ENCODE data around the gene IER3IP1.

Gene IER3IP1

DNA sequence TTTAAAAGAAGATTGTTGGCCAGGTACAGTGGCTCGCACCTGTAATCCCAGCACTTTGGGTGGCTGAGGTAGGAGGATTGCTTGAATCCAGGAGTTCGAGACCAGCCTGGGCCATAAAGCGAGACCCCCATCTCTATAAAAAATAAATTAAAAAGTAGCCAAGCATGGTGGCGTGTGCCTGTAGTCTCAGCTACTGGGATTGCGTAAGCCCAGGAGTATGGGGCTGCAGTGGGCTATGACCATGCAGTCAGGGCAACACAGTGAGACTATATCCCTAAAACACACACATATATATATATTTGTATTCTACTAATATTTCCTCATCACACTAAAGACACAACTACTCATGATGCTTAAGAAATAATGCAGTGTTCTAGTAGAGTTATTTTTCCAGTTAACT is 33.0 kb downstream of the IER3IP1 start:
- no peaks in the 10 kb centered on the region for H3K27me3 ChIP-seq (ENCODE audit: insufficient read depth, low read length, poor library complexity)
- no peak overlapping the region for H2AFZ ChIP-seq (ENCODE audit: low read depth, low read length)
- H3K27ac ChIP-seq (ENCODE audit: low read length), result no peak overlapping the region
- no peak for TF ChIP-seq EZH2 (IDR thresholded peaks at IDR 0.05; ENCODE audit: borderline replicate concordance, low read depth, low read length, severe bottlenecking)
- TF ChIP-seq, protein P1, sequence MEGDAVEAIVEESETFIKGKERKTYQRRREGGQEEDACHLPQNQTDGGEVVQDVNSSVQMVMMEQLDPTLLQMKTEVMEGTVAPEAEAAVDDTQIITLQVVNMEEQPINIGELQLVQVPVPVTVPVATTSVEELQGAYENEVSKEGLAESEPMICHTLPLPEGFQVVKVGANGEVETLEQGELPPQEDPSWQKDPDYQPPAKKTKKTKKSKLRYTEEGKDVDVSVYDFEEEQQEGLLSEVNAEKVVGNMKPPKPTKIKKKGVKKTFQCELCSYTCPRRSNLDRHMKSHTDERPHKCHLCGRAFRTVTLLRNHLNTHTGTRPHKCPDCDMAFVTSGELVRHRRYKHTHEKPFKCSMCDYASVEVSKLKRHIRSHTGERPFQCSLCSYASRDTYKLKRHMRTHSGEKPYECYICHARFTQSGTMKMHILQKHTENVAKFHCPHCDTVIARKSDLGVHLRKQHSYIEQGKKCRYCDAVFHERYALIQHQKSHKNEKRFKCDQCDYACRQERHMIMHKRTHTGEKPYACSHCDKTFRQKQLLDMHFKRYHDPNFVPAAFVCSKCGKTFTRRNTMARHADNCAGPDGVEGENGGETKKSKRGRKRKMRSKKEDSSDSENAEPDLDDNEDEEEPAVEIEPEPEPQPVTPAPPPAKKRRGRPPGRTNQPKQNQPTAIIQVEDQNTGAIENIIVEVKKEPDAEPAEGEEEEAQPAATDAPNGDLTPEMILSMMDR (IDR thresholded peaks at IDR 0.05; ENCODE audit: borderline replicate concordance, extremely low read depth, low read length, poor library complexity, severe bottlenecking), result no peak
- no peaks in the 10 kb centered on the region for H3K4me1 ChIP-seq (ENCODE audit: insufficient read depth, low read length)
- H4K20me1 ChIP-seq (ENCODE audit: insufficient read depth, low read length), result peaks cover 9% of the 10 kb centered on the region; the same call in 1 of the 2 replicates
- H3K4me3 ChIP-seq (ENCODE audit: low read depth in 1 of 2, low read length in 2 of 2), result no peak overlapping the region
- H3K9me3 ChIP-seq (ENCODE audit: insufficient read depth, low read length, severe bottlenecking), result no peaks in the 10 kb centered on the region
- H3K79me2 ChIP-seq (ENCODE audit: insufficient read depth, low read length), result peaks cover 91% of the 10 kb centered on the region
- no peak overlapping the region for H3K9ac ChIP-seq (ENCODE audit: low read depth, low read length)
- ATAC-seq (ENCODE audit: insufficient read depth, low read depth) (no peak), DNase-seq (no peak)
- no peak overlapping the region for H3K4me2 ChIP-seq (ENCODE audit: insufficient read depth, low read length)
- H3K36me3 ChIP-seq (ENCODE audit: insufficient read depth, low read length), result 0 out of 2 replicates have a peak, but pooled peaks cover 2% of the 10 kb centered on the region

DNA sequence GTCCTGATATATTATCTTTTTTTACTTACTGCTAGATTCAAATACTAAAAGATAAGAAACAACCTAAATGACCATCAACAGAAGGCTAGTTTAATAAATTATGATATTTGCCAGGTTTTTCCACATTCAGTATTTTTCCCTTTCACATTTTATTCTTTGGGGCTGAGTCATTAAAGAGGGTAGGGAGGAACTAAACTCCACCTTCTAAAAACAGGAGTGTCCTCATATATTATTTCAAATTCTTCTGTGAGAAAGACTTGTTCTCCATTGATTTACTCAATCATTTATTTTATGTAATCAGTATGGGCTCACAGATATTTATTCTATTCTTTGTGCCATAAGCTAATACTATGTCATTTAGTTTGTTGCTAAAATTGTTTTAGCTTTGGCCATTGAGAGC is 34.9 kb downstream of the IER3IP1 start:
- DNase-seq (no peak), ATAC-seq (ENCODE audit: insufficient read depth, low read depth) (no peak)
- Histone ChIP-seq H3K27me3 (ENCODE audit: insufficient read depth, low read length, poor library complexity) (no peaks in the 10 kb centered on the region), H3K9me3 (ENCODE audit: insufficient read depth, low read length, severe bottlenecking) (no peaks in the 10 kb centered on the region), H3K4me2 (ENCODE audit: insufficient read depth, low read length) (no peak overlapping the region), H3K4me1 (ENCODE audit: insufficient read depth, low read length) (no peaks in the 10 kb centered on the region), H3K27ac (ENCODE audit: low read length) (no peak overlapping the region), H3K9ac (ENCODE audit: low read depth, low read length) (no peak overlapping the region), H3K36me3 (ENCODE audit: insufficient read depth, low read length) (peaks cover 10% of the 10 kb centered on the region; the same call in 1 of the 2 replicates), H4K20me1 (ENCODE audit: insufficient read depth, low read length) (peaks cover 9% of the 10 kb centered on the region; the same call in 1 of the 2 replicates), H3K4me3 (ENCODE audit: low read depth in 1 of 2, low read length in 2 of 2) (no peak overlapping the region), H3K79me2 (ENCODE audit: insufficient read depth, low read length) (peaks cover 73% of the 10 kb centered on the region), H2AFZ (ENCODE audit: low read depth, low read length) (no peak overlapping the region)
- TF ChIP-seq EZH2 (IDR thresholded peaks at IDR 0.05; ENCODE audit: borderline replicate concordance, low read depth, low read length, severe bottlenecking), result no peak
- TF ChIP-seq, protein P1 (IDR thresholded peaks at IDR 0.05; ENCODE audit: borderline replicate concordance, extremely low read depth, low read length, poor library complexity, severe bottlenecking), result no peak

DNA sequence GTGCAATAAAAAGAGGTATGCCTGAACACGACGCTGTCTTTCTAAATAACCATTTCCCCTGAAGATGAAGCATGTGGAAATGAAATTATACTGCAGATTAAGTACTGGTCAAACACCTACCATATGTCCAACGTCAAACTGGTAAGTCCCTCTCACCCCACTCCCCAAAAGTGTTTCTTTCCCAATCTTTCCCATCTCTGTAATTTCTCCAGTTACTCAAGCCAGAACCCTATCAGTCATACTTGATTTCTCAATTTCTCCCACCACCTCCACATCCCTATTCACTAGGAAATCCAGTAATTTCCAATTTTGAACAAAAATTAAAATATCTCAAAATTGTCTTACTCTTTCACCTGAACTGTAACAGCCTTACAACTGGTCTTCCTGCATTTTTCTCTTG is 55.0 kb downstream of the IER3IP1 start:
- H3K4me3 ChIP-seq (ENCODE audit: low read depth in 1 of 2, low read length in 2 of 2), result no peak overlapping the region
- TF ChIP-seq EZH2 (IDR thresholded peaks at IDR 0.05; ENCODE audit: borderline replicate concordance, low read depth, low read length, severe bottlenecking), result no peak
- TF ChIP-seq, protein P1 (IDR thresholded peaks at IDR 0.05; ENCODE audit: borderline replicate concordance, extremely low read depth, low read length, poor library complexity, severe bottlenecking), result no peak
- peaks cover 11% of the 10 kb centered on the region; the same call in 1 of the 2 replicates for H3K36me3 ChIP-seq (ENCODE audit: insufficient read depth, low read length)

DNA sequence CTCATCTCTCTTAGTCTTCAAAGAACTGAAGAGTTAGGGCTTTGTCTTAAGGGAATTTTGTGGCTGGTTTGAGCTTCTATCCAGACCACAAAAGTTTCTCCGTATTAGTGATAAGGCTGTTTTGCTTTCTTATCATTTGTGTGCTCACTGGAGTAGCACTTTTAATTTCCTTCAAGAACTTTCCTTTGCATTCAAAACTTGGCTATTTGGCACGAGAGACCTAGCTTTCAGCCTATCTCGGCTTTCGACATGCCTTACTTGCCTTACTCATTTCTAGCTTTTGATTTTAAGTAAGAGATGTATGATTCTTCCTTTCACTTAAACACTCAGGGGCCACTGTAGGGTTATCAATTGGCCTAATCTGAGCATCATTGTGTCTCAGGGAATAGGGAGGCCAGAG is 55.7 kb downstream of the IER3IP1 start:
- Histone ChIP-seq H3K4me1 (ENCODE audit: insufficient read depth, low read length) (no peaks in the 10 kb centered on the region), H3K4me2 (ENCODE audit: insufficient read depth, low read length) (no peak overlapping the region), H4K20me1 (ENCODE audit: insufficient read depth, low read length) (no peaks in the 10 kb centered on the region), H3K4me3 (ENCODE audit: low read depth in 1 of 2, low read length in 2 of 2) (no peak overlapping the region), H2AFZ (ENCODE audit: low read depth, low read length) (no peak overlapping the region), H3K27me3 (ENCODE audit: insufficient read depth, low read length, poor library complexity) (no peaks in the 10 kb centered on the region), H3K9ac (ENCODE audit: low read depth, low read length) (no peak overlapping the region), H3K27ac (ENCODE audit: low read length) (no peak overlapping the region), H3K9me3 (ENCODE audit: insufficient read depth, low read length, severe bottlenecking) (no peaks in the 10 kb centered on the region), H3K79me2 (ENCODE audit: insufficient read depth, low read length) (no peaks in the 10 kb centered on the region), H3K36me3 (ENCODE audit: insufficient read depth, low read length) (peaks cover 5% of the 10 kb centered on the region; the same call in 1 of the 2 replicates)
- no peak for TF ChIP-seq EZH2 (IDR thresholded peaks at IDR 0.05; ENCODE audit: borderline replicate concordance, low read depth, low read length, severe bottlenecking)
- DNase-seq, result no peak
- no peak for ATAC-seq (ENCODE audit: insufficient read depth, low read depth)

More for the DNA sequence above, 55.0 kb downstream of the IER3IP1 start:
- no peak overlapping the region for H2AFZ ChIP-seq (ENCODE audit: low read depth, low read length)
- no peak overlapping the region for H3K4me2 ChIP-seq (ENCODE audit: insufficient read depth, low read length)
- no peaks in the 10 kb centered on the region for H3K79me2 ChIP-seq (ENCODE audit: insufficient read depth, low read length)
- no peak for ATAC-seq (ENCODE audit: insufficient read depth, low read depth)
- H3K27me3 ChIP-seq (ENCODE audit: insufficient read depth, low read length, poor library complexity), result no peaks in the 10 kb centered on the region
- no peaks in the 10 kb centered on the region for H3K9me3 ChIP-seq (ENCODE audit: insufficient read depth, low read length, severe bottlenecking)
- no peak overlapping the region for H3K27ac ChIP-seq (ENCODE audit: low read length)
- no peaks in the 10 kb centered on the region for H3K4me1 ChIP-seq (ENCODE audit: insufficient read depth, low read length)
- H4K20me1 ChIP-seq (ENCODE audit: insufficient read depth, low read length), result no peaks in the 10 kb centered on the region
- no peak overlapping the region for H3K9ac ChIP-seq (ENCODE audit: low read depth, low read length)
- DNase-seq, result no peak
